NAMALWA (cell line): Measurements from ENCODE around the gene TPST1.
"Not testable (repeated sequence)": the region's sequence is repeated elsewhere in the genome, so short reads cannot be mapped to it uniquely, and the experiment has no call there.

Source experiments
- DNase-seq: peaks from one replicate; pipeline ENCODE4 v3.0.0-alpha.2; 2015; ENCODE audit warnings: low spot score

The TPST1 gene

GRCh38 chr7:66204822-66205740 lies at the start of gene TPST1:
TSS of gene TPST1 (plus strand) at chr7:66205334. CDS start at chr7:66240426, 35,092 bp downstream.
- peak; percentile 96 for DNase-seq

- DNase-seq: not testable (repeated sequence)
Observed at GRCh38 chr7:66156035-66156434, 49.1 kb upstream of the TPST1 start.

- DNase-seq: no peak
Observed at GRCh38 chr7:66157060-66157459, 48.1 kb upstream of the TPST1 start.

DNA sequence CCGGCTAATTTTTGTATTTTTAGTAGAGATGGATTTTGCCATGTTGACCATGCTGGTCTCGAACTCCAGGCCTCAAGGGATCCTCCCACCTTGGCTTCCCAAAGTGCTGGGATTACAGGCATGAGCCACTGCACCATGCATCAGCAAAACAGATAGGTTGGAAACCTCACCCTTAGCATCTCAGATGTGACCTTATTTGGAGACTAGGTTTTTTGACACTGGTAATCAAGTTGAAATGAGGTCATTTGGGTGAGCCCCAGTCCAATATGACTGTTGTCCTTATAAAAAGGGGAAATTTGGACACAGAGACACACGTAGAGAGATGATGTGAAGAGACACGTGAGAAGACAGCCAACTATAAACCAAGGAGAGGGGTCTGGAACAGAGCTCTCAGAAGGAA lies 42.5 kb upstream of the TPST1 start:
- DNase-seq: no peak

DNA sequence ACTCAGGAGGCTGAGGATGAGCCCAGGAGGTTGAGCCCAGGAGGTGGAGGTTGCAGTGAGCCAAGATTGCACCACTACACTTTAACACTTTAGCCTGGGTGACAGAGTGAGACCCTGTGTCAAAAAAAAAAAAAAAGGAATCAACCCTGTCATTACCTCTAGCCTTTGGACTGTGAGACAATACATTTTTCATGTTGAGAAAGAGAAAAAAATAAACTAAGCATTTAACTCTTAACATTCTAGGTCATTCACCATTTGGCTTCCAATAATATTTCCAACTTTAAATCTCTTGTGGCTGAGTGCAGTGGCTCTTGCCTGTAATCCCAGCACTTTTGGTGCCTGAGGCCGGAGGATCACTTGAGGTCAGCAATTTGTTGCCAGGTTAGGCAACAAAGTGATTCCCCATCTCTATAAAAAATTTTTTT lies 41.9 kb upstream of the TPST1 start:
- no peak for DNase-seq

GRCh38 chr7:66164356-66164755 lies 40.8 kb upstream of the TPST1 start:
- no peak for DNase-seq

DNA sequence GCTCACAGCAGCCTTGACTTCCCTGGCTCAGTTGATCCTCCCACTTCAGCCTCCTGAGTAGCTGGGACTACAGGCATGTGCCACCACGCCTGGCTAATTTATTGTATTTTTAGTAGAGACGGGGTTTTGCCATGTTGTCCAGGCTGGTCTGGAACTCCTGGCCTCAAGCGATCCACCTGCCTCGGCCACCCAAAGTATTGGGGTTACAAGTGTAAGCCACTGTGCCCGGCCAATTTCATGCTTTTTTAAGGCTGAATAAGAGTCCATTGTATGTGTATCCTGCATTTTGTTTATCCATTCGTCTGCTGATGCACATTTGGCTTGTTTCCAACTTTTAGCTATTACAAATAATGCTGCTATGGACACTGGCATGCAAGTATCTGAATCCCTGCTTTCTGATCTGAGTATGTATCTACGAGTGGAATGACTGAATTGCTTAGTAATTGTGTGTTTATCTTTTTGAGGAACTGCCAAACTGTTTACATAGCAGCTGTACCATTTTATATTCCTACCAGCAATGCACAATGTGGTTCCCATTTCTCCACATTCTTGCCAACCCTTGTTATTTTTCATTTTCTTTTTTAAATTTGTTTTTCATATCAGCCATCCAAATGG lies 37.3 kb upstream of the TPST1 start:
- DNase-seq: no peak

DNA sequence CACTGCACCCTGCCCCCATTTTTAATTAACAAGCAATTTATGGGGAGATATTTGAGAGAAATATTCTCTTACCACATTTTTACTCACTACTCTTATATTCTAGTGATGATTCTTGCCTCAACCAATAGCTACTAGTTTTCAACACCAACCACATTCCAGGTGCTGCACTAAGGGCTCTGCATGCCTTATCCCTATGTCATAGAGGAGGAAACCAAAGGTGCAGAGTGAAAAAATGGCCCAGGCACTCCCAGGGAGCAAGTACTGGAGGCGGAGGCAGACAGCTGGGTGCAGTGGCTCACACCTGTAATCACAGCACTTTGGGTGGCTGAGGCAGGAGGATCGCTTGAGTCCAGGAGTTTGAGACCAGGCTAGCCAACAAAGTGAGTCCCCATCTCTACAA lies 35.5 kb upstream of the TPST1 start:
- no peak for DNase-seq

- no peak for DNase-seq
Observed at GRCh38 chr7:66170309-66171231, 34.6 kb upstream of the TPST1 start.

GRCh38 chr7:66172536-66173401 lies 32.4 kb upstream of the TPST1 start:
- DNase-seq: not testable (repeated sequence)

DNA sequence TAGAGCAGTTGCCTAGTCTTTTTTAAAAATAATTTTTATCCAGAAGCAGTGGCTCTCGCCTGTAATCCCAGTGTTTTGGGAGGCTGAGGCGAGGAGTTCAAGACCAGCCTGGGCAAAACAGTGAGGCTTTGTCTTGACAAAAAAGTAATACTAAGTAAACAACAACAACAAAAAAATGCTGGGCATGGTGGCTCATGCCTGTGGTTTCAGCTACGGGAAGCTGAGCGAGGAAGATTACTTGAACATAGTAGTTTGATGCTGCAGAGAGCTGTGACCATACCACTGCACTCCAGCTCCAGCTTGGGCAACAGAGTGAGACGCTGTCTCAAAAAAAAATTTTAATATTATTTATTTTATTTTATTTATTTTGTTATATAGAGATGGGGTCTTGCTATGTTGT lies 31.3 kb upstream of the TPST1 start:
- no peak for DNase-seq

DNA sequence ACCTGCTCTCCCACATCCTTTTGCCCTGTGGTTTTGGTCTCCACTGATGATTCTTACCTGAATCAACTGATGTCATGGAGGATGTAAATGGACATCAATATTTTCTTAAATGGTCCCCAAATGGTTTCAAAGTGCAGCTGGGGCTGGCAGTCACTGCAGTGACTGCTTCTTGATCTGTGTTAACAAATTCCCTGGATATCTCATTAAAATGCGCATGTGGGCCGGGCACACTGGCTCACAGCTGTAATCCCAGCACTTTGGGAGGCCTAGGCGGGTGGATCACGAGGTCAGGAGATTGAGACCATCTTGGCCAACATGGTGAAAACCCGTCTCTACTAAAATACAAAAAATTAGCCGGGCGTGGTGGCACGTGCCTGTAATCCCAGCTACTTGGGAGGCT lies 30.1 kb upstream of the TPST1 start:
- not testable (repeated sequence) for DNase-seq

DNA sequence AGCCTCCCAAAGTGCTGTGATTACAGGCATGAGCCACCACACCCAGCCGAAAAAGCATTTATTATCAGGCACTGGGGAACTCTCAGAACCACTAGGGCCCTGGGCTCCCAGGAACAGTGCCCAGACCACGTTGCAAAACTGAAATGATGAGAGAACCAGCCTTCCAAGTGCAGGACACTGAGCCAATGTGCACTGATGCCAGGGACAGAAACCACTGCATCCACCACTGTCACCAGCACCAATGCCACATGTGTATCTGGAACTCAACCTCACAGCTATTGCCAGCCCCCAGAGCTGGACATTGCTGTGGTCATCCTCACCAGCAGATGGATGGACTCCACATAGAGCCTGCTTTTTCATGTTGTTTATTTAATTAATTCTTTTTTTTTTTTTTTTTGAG lies 28.2 kb upstream of the TPST1 start:
- DNase-seq: no peak

DNA sequence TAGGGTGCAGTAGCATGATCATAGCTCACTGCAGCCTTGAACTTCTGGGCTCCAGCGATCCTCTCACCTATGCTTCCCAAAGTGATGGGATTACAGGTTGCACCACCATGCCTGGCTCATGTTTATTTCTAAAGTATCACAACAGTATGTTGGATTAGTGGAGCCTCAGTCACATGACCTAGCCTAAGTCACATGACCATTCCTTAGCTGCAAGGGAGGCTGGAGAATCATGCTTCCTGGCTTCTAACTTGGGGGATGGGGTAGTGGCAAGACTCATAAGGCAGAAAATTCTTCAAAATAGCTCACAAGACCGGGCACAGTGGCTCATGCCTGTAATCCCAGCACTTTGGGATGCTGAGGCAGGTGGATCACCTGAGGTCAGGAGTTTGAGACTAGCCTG lies 26.9 kb upstream of the TPST1 start:
- no peak for DNase-seq

- no peak for DNase-seq
Observed at GRCh38 chr7:66181329-66181728, 23.8 kb upstream of the TPST1 start.

DNA sequence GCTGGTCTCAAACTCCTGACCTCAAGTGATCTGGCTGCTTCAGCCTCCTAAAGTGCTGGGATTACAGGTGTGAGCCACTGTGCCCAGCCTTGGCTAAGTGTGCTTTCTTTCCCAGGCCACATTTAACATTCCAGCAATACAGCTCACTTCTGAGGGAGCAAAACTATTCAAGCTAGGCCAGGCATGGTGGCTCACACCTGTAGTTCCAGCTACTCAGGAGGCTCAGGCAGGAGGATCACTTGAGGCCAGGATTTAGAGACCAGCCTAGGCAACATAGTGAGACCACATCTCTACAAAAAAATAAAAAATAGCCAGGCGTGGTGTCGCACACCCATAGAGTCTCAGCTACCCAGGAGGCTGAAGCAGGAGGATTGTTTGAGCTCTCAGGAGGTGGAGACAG lies 23.3 kb upstream of the TPST1 start:
- no peak for DNase-seq

GRCh38 chr7:66182920-66183319 lies 22.2 kb upstream of the TPST1 start:
- no peak for DNase-seq

DNA sequence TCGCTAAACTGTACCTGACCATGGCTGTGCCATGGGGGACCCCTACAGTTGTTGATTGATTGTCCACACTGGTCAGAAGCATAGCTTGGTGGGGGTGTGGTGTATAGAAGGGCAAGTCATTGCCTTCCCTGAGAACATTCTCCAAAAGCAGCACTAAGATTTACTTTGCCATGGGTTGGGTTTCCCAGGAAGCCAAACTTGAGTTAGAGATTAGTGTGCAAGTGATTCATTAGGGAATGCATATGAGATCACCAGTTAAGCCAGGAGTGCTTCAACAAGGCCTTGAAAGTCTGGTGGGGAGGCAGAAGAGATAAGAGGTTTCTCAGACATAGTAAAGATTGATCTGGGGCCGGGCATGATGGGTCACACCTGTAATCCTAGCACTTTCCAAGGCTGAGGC lies 21.4 kb upstream of the TPST1 start:
- no peak for DNase-seq

- no peak for DNase-seq
Observed at GRCh38 chr7:66185680-66186187, 19.4 kb upstream of the TPST1 start.

GRCh38 chr7:66186991-66187390 lies 18.1 kb upstream of the TPST1 start:
- no peak for DNase-seq

GRCh38 chr7:66187905-66188304 lies 17.2 kb upstream of the TPST1 start:
- no peak for DNase-seq
